HG03565 (cell line): ENCODE data around the gene ZNF749.
"Not testable (repeated sequence)": the region's sequence is repeated elsewhere in the genome, so short reads cannot be mapped to it uniquely, and the experiment has no call there.

Experiments
- ATAC-seq: cut with Tn5 transposase; IDR thresholded peaks from one replicate; pipeline ENCODE4 v1.9.1; 2021; ENCODE audit warnings: mild to moderate bottlenecking, moderate library complexity; ENCODE audit not compliant: unreplicated experiment

Gene ZNF749

GRCh38 chr19:57465680-57466381, 30.7 kb downstream of the ZNF749 start:
- no peak for ATAC-seq

- no peak for ATAC-seq
Observed at GRCh38 chr19:57466489-57466888, 31.4 kb downstream of the ZNF749 start.

GRCh38 chr19:57473646-57474045, 38.5 kb downstream of the ZNF749 start:
- no peak for ATAC-seq

GRCh38 chr19:57477191-57478008, 42.3 kb downstream of the ZNF749 start, which contains the start of gene ZNF772:
ZNF772 (minus strand) TSS chr19:57477566; CDS start chr19:57477309, 257 bp downstream.
- ATAC-seq = peak; percentile 92

GRCh38 chr19:57487477-57488298, 52.6 kb downstream of the ZNF749 start, which contains the start of gene ZNF419:
ZNF419 (plus strand) TSS chr19:57487750; CDS start chr19:57487951, 201 bp downstream.
- peak; percentile 92 for ATAC-seq

- ATAC-seq = not testable (repeated sequence)
Observed at GRCh38 chr19:57488299-57488644, 53.1 kb downstream of the ZNF749 start.
